NCI-H510A (cell line): ENCODE data around the gene CLP1.

Source experiments
- DNase-seq: peaks from one replicate; lab custom pipeline; 2025; lab: John Stamatoyannopoulos, UW

The CLP1 gene

DNA sequence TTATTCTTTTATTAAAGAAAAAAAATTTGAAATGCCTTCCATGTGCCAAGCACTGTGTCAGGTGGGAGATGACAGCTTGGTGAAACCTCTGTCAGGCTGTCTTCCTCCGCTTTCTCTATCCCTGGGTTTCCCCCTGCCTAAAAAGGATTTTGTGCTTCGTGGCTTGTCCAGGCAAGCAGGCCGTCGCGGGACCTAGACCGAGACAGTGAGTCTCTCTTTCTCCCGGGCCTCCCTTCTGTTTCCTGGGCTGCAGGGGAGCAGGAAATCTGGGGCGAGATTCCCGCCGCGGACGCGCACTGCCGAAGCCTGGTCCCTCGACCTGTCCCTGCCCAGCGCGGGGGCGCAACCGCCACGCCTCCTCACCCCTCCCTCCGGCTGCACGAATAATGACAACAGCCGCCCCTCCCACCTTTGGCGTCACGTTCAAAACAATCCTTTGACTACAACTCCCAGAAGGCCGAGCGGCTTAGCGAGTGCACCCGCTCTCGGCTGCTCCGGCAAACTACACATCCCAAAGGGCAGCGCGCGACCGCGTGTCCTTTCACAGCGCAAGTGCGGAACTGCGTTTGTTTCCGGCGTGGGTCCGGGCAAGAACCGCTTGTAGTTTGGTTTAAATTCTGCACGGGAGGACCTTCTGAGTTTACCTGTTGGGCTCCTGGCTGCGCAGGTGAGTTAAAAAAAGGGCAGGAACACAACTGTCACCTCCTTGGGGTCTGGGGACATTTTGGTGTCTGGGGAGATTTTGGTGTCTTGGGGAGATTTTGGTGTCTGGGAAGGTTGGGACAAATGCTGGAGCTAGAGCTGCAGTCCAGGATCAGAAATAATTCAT, at the start of gene CLP1:
Gene CLP1, plus strand, starts transcription at position 569 of the 829 bp plus-strand sequence. CDS start 1,715 bp downstream, outside the sequence.
- peak; percentile 97 for DNase-seq

GRCh38 chr11:57610170-57610569, 47.4 kb upstream of the CLP1 start:
- DNase-seq = no peak

- no peak for DNase-seq
Measured at GRCh38 chr11:57614234-57614772, 43.3 kb upstream of the CLP1 start.

- no peak for DNase-seq
Measured at GRCh38 chr11:57615308-57615707, 42.3 kb upstream of the CLP1 start.

DNA sequence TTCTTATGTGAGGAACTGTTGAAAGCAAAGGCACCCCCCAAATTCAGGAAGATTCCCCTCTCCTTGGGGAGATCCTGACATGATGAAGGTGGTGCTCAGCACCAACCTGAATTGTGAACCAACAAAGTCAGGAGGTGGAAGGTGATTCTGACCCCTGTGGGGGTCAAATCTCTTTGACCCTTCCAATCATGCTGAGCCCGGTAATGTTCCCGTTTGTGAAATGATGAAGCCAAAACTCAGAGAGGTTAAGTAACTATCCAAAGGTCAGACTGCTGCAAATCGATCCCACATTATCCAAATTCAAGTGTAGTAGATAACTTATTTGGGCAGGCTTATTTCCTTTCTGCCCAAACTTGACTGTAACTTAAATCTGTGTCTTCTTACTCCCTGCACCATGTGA, 41.0 kb upstream of the CLP1 start:
- DNase-seq = no peak

GRCh38 chr11:57618438-57618837, 39.1 kb upstream of the CLP1 start:
- DNase-seq = no peak

- DNase-seq = no peak
Measured at GRCh38 chr11:57619331-57619730, 38.2 kb upstream of the CLP1 start.

DNA sequence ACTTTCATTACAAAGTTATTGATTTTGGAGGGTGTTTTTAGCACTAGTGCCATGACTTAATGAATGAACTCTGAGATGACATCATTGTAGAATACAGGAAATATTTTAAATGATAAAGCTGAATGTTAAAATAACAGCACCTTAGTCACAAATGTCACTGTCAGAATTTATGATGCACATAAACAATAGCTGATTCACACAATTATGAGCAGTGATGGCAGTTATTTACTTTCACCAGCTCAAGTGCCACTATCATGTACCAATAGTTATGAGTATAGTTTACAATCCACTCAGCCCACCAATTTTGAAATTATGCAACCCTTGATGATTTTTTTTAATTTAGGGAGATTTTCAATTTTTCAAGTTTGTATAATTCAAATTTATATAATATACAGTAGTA, 37.1 kb upstream of the CLP1 start:
- DNase-seq = no peak

DNA sequence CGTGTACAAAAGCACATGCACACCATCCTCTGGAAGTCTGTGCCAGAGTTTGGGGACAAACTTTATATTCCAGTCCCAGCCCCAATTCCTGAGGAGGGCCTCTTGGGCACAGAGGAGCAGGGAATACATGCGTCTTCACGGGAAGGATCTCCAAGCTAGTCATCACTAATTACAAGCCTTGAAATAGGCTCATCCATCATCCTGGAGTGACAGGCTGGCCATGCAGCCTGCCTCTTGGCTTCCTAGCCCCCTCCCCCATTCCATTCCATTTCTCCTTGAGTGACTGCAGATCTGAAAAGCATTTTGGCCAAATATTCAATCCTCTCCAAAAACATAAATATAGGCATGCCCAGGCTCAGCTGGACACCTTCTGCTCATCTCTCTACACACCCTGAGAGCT, 35.3 kb upstream of the CLP1 start:
- no peak for DNase-seq

DNA sequence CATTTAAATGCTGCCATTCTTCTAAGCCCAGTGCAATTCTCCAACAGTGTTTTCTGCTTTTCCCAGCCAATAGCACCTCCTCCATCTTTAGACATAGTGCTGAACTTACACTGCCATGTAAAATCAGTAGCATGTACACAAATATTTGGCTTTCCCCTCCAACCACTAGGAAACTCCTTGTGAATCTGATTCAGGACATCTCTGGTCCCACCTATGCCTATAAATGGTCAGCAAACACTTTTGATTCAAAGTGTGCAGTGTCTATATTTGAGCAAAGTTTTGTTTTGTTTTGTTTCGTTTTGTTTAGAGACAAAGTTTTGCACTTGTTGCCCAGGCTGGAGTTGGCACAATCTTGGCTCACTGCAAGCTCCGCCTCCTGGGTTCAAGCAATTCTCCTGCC, 32.7 kb upstream of the CLP1 start:
- DNase-seq = no peak

GRCh38 chr11:57626895-57627294, 30.7 kb upstream of the CLP1 start:
- DNase-seq = no peak

DNA sequence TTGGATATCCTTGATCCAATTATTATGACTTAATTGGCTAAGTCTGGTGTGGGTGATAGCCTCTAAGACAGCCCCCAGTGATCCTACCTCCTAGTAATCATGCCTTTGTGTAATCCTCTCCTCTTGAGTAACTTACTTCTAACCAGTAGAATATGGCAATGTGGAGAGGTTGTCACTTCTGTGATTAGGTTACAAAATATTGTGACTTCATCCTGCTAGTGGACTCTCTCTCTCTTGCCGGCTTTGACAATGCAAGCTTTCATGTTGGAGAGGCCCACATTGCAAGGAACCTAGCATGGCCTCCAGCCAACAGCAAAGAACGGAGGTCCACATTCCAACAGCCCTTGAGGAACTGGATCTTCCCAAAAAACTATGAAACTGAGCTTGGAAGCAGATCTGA, 27.4 kb upstream of the CLP1 start:
- no peak for DNase-seq

DNA sequence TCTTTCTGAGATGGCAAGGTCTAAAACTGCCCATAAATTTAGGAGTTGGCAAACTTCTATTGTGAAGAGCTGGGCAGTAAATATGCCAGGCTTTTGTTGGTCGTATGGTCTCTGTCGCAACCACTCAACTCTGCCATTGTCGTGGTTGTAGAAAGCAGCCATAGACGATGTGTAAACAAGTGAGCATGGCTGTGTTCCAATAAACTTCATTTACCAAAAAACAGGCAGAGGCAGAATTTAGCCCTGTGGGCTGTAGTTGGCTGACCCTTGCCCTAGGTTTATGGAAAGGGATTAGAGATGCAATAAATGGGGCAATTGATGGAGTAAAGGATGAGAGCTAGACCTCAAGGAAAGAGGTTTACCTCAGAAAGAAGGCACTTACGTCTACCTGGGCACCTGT, 25.4 kb upstream of the CLP1 start:
- DNase-seq = no peak

DNA sequence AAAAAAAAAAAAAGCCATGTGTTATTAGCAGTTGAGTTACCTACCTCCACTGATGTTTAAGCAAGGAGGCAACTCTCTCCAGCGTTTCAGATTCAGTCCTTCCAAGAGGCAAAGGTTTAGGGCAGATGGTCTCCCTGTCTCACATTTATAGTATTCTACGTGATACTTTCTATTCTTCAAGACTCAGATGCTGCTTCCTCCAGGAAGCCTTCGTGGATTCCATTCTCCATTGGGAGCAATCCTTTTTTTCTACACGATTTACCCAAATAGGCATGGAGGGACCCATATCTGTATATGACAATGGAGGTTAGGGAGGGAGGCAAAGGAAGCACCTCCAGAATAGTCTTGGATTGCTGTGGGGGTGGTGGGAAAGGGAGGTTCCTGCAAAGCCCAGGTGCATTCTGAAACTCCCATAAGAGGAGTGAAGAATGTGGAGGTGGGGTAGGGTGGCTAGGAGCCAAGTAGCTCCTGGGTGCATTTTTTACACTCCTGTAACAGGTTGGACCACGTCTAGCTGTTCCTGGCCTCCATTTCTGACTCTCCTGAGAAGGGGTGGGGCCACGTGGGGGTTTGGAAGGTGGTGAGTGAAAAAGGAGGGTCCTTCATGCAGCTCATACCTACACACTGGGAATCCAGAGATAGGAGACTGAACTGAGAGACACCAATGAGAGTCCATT, 24.0 kb upstream of the CLP1 start:
- DNase-seq = no peak

DNA sequence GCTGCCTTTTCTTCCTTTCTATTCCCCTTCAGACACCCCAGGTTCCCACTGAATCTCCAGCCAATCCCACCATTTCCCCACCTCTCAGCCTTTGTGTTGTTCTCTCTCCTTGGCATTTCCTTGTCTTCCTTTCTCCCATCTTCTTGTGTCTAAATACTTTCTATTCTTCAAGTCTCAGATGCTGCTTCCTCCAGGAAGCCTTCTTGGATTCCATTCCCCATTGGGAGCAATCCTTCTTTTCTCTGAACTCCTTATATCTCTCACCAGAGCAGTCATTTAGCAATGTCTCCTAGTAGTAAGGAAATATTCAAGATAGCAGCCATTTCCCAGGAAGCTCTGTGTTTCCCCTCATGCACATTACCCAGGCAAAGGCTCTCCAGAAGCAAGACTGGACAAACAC, 23.3 kb upstream of the CLP1 start:
- DNase-seq = no peak

DNA sequence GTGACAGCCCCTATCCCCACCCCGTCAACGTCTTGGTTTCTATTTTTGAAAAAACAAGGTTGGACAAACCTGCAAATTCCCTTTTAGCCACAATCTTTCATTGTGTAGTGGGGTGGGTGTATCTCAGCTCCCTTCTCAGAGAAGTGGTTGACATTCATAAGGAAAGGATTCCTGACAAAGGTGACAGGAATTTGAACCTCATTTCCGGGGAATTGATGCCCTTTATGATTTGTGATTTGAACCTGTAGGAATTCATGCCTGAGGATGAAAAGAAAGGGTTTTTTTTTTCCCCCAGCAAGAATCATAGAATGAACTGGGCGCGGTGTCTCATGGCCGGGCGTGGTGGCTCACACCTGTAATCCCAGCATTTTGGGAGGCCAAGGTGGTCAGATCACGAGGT, 22.3 kb upstream of the CLP1 start:
- DNase-seq = no peak

GRCh38 chr11:57637626-57638004, 19.9 kb upstream of the CLP1 start:
- DNase-seq = no peak

DNA sequence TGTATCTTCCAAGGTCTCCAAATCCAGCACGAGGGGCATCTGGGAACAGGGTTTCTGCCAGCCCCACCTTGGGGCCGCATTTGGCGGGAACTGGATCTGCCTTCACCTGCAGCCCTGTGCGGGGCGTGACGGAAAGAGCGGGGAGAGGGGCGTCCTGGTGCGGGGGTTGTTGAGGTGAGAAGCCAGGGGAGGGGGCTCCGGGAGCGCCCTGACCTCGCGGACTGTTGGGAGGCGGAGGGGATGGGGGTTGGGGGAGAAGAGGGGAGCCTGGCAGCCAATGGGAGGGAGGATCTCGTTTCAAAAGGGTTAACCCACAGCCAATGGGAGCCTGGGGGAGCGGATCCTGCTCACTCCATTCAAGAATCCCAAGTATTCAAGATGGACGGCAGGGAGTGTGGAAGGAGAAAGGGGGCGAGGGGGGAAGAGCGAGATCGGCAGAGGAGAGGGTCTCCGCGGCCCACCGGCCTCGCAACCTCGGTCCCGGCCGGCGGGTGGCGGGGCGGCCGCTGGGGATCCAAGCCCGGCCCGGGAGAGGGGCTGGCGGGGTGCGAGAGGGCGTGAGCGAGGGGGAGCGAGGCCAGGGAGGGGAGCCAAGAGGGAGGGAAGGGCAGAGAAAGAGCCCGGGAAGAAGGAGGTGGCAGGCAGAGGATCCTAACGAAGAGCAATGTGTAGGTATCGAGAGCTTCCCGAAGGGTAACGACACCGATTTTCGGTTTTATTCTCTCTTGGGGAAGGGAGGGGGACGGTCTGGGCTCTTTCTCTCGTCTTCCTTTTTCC, 19.4 kb upstream of the CLP1 start:
- DNase-seq = peak; percentile 60

DNA sequence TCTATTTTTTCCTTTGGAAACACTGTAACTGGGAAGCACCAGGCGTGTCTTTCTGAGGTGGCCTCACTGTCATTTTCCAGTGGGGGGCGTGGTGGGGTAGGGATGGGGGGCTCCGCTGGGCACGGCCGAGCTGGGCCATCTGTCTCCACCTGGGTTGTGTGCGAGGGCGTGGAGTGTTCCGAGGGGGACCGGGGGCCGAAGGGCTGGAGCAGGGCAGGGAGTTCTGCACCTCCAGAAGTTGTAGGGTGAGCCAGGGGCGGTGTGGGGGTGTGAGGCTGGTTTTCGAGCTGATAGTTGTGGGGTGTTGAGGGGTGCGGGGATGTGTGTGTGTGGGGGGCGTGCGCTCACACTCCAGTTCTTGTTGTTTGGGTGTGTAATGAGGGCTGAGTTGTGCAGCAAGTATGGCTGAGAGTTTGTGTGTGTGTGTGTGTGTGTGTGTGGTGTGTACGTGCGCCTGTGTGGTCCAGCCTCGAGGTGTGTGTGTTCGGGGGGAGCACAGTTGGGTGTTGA, 18.7 kb upstream of the CLP1 start:
- no peak for DNase-seq

GRCh38 chr11:57639321-57640067, 18.1 kb upstream of the CLP1 start:
- no peak for DNase-seq

GRCh38 chr11:57640068-57640800, 17.3 kb upstream of the CLP1 start:
- DNase-seq = no peak
